GM18520 (cell line): ENCODE measurements around the gene EP400.

Experiments used
- ATAC-seq: cut with Tn5 transposase; IDR thresholded peaks from one replicate; pipeline ENCODE4 v1.9.1; 2021; ENCODE audit not compliant: unreplicated experiment

Gene EP400

GRCh38 chr12:131912518-131913274, 37.0 kb upstream of the EP400 start:
- ATAC-seq = no peak

GRCh38 chr12:131913666-131914065, 36.1 kb upstream of the EP400 start:
- no peak for ATAC-seq

DNA sequence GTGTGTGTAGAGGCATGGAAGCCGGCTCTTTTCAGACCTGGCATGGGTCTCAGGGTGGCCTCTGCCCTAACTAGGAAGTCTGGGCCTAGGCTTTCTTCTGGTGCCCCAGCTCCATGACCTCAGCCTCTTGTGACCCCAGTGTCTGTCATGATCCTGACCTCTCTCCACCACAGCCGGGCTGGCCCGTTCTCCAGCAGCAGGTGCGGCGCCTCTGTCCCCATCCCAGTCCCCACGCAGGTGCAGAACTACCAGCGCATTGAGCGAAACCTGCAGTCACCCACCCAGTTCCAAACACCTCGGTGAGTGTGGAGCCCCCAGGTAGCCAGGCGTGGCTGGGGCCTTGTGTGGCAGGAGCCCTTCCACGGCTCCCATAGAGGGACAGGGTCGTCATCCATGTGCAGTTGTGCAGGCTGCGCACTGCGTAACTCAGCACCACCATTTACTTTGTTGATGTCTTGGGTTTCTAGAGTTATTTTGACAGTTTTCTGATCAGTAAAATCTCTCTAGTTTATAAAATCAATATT, 35.5 kb upstream of the EP400 start:
- no peak for ATAC-seq

- no peak for ATAC-seq
Measured at GRCh38 chr12:131915000-131915689, 34.6 kb upstream of the EP400 start.

GRCh38 chr12:131915823-131916222, 33.9 kb upstream of the EP400 start:
- ATAC-seq = no peak

DNA sequence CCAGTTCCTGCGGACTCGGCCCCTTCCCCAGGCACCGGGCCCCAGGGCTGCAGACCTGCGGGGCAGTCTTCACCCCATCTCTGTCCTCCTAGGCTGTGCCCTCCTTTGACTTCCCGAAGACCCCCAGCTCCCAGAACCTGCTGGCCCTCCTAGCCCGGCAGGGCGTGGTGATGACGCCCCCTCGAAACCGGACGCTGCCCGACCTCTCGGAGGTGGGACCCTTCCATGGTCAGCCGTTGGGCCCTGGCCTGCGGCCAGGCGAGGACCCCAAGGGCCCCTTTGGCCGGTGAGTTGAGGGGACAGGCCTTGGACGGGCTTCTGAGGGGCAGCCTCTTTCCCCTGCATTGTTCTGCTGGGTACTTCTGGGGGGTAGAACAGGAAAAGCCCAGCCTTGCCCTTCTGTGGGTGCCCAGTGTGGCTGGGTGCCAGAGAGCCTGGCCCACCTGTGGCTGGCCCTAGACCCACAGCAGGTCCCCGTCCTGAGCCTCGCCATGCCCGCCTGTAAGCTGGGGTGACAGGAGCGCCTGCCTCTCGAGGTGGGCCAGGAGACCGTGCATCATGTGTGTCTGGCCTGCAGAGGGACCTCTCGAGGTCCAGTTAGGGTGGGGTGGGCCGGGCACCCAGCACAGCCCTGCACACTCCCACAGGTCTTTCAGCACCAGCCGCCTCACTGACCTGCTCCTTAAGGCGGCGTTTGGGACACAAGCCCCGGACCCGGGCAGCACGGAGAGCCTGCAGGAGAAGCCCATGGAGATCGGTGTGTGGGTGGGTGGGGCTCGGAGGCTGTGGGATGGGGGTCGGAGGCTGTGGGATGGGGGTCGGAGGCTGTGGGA, 33.2 kb upstream of the EP400 start:
- no peak for ATAC-seq

DNA sequence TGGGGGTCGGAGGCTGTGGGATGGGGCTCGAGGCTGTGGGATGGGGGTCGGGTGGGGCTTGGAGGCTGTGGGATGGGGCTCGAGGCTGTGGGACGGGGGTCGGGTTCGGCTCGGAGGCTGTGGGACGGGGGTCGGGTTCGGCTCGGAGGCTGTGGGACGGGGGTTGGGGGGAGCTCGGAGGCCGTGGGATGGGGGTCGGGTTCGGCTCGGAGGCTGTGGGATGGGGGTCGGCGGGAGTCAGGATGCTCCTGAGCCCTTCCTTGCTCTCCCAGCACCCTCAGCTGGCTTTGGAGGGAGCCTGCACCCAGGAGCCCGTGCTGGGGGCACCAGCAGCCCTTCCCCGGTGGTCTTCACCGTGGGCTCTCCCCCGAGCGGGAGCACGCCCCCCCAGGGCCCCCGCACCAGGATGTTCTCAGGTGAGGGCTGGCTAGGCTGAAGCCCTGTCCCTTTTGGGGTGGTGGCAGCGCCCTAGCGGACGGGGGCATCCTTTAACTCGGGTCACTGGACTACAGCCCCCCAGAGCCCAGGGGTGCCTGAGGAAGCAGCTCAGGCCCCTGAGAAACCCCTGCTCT, 32.5 kb upstream of the EP400 start:
- ATAC-seq = no peak

DNA sequence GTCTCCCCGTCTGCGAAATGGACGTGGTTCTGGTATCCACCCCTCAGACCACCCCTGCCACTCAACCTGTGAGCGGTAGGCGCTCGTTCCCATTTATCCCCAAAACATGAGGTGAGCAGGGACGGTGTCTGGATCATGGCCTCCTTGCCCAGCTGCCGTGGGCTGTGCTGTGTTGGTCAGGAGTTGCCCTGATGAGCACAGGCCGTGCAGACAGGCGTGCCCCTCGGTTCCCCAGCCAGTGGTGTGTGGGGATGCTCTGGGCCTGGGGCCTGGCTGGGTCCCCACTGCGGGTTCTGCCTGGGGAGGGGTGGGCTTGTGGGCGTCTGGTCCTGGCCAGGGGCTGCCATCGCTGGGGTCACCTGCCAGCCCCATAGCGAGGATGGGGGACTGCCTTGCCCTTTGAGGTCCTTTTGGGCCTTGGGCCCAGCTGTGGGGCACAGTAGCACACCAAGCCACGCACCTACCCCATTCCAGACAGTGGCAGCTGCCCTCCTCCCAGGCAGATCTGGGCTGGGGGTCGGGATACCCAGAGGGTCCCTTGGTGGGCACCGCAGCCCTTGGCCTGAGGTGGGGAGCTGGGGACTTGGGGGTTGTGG, 31.9 kb upstream of the EP400 start:
- ATAC-seq = no peak

GRCh38 chr12:131918311-131919050, 31.3 kb upstream of the EP400 start:
- ATAC-seq = no peak

DNA sequence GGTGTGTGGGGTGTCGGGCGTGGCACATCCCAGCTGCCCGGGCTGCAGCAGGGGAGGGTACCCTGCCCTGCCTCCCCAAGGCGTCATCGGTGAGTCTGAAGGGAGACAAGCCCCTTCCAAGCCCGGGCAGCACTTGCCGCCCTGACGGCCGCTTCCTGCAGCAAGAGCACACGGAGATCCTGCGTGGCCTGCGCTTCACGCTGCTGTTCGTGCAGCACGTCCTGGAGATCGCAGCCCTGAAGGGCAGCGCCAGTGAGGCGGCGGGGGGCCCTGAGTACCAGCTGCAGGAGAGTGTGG, 30.7 kb upstream of the EP400 start:
- no peak for ATAC-seq

- ATAC-seq = no peak
Measured at GRCh38 chr12:131919366-131920156, 30.2 kb upstream of the EP400 start.

- ATAC-seq = no peak
Measured at GRCh38 chr12:131920157-131920508, 29.6 kb upstream of the EP400 start.

- ATAC-seq = no peak
Measured at GRCh38 chr12:131920902-131921840, 28.6 kb upstream of the EP400 start.

DNA sequence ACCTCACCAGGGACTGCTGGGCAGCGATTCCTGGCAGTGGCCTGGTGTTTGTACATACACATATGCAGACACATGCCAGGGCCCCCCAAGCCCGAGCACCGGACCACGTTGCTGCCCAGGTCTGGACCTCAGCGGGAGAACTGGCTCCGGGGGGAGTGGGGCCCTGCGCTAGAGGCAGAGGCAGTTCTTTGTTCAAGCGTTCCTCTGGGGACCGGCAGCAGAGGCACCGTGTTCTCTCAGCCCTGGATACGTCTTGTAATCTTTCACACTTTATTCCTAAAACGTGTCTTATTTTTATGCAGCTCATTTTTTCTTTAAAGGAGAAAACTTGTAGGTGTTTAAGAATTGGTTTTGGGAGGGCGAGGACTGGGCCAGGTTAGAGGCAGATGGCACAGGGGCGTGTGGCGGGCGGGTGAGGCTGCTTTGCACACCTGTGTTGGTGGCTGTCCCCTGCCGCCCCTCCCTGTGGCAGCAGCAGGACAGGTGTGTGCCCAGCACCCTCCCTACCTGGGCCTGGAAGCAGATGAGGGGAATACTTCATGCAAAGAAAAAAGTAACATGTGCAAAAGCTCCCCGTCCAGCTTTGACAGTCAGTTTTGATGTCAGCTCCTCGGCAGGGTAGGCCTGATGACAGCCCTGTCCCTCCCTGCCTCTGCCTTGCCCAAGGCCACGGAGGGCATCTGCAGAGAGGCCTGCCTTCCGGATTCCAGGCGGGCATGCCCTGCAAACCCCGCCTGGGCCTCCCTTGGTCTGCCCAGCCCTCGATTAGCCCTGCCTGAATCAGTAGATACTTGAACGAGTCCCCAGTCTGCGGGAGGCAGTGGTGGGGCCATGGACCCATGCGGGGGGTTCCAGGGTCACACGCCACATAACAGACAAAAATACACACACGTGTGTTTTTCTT, 27.6 kb upstream of the EP400 start:
- no peak for ATAC-seq

- ATAC-seq = no peak
Measured at GRCh38 chr12:131922772-131923171, 27.0 kb upstream of the EP400 start.

DNA sequence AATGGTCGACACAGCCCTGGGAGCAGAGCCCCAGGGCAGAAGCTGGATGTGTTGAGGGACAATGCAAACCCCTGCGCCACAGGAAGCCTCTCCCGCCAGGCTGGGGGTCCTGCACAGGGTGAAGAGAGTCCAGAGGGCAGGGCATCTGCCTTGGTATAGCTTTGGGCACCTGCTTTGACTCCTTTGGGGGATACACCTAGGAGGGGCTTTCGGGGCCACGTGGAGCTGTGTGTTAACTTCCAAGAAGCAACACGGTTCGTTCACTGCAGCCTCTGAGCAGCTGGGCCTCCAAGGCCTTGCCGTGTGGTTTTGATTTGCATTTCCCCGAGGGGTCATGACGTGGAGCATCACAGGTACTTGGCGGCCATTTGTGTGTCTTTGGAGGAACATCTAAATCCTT, 26.5 kb upstream of the EP400 start:
- peak; percentile 72 for ATAC-seq
